ENCODE results near the gene ASB7. TPM values are rescaled to one million over a fixed set of nuclear protein-coding genes. Genes with fewer than 3 reads are reported as not detected.

Gene ASB7
- polyA plus RNA-seq, 1 donor from 2014 or later, result 16.5 TPM

GRCh38 chr15:100683434-100683833, 81.0 kb downstream of the ASB7 start:
- no peak overlapping the region for H3K9ac ChIP-seq (ENCODE audit: low read length)
- H3K79me2 ChIP-seq (replicated peaks; ENCODE audit: insufficient read depth, low read length), result no peaks in the 10 kb centered on the region
- no peaks in the 10 kb centered on the region for H3K9me3 ChIP-seq (ENCODE audit: low read length)
- no peaks in the 10 kb centered on the region for H3K9me2 ChIP-seq (ENCODE audit: insufficient read depth, low read length)
- H4K20me1 ChIP-seq (ENCODE audit: insufficient read depth), result no peaks in the 10 kb centered on the region
- no peak overlapping the region for H2AFZ ChIP-seq (ENCODE audit: low read depth, low read length)
- no peaks in the 10 kb centered on the region for H3K36me3 ChIP-seq (ENCODE audit: insufficient read depth, low read length)
- no peak overlapping the region for H3K27ac ChIP-seq (ENCODE audit: low read length)
- no peak for TF ChIP-seq MXI1 (conservative IDR thresholded peaks at IDR 0.05; ENCODE audit: poor library complexity, severe bottlenecking)
- TF ChIP-seq RAD21 (conservative IDR thresholded peaks at IDR 0.05), result no peak
- no peak overlapping the region for H3K4me3 ChIP-seq (ENCODE audit: low read length)
- H3K27me3 ChIP-seq (ENCODE audit: insufficient read depth, low read depth, low read length), result no peaks in the 10 kb centered on the region
- H3K4me2 ChIP-seq (ENCODE audit: low read length), result no peak overlapping the region
- H3F3A ChIP-seq (ENCODE audit: insufficient read depth, low read length, poor library complexity, severe bottlenecking), result no peaks in the 10 kb centered on the region

- Histone ChIP-seq H3K4me3 (ENCODE audit: low read length) (no peak overlapping the region), H3F3A (ENCODE audit: insufficient read depth, low read length, poor library complexity, severe bottlenecking) (no peaks in the 10 kb centered on the region), H3K9me3 (ENCODE audit: low read length) (no peaks in the 10 kb centered on the region), H4K20me1 (ENCODE audit: insufficient read depth) (no peaks in the 10 kb centered on the region), H2AFZ (ENCODE audit: low read depth, low read length) (no peak overlapping the region), H3K9me2 (ENCODE audit: insufficient read depth, low read length) (no peaks in the 10 kb centered on the region), H3K9ac (ENCODE audit: low read length) (no peak overlapping the region), H3K79me2 (replicated peaks; ENCODE audit: insufficient read depth, low read length) (no peaks in the 10 kb centered on the region), H3K27me3 (ENCODE audit: insufficient read depth, low read depth, low read length) (no peaks in the 10 kb centered on the region), H3K27ac (ENCODE audit: low read length) (no peak overlapping the region), H3K36me3 (ENCODE audit: insufficient read depth, low read length) (no peaks in the 10 kb centered on the region), H3K4me2 (ENCODE audit: low read length) (no peak overlapping the region)
- TF ChIP-seq MXI1 (conservative IDR thresholded peaks at IDR 0.05; ENCODE audit: poor library complexity, severe bottlenecking) (no peak), TAF1 (IDR thresholded peaks at IDR 0.05; ENCODE audit: low read depth) (no peak), SMC3 (conservative IDR thresholded peaks at IDR 0.05; ENCODE audit: poor library complexity) (no peak)
These were observed 82.2 kb downstream of the ASB7 start for GRCh38 chr15:100684591-100684990.

DNA sequence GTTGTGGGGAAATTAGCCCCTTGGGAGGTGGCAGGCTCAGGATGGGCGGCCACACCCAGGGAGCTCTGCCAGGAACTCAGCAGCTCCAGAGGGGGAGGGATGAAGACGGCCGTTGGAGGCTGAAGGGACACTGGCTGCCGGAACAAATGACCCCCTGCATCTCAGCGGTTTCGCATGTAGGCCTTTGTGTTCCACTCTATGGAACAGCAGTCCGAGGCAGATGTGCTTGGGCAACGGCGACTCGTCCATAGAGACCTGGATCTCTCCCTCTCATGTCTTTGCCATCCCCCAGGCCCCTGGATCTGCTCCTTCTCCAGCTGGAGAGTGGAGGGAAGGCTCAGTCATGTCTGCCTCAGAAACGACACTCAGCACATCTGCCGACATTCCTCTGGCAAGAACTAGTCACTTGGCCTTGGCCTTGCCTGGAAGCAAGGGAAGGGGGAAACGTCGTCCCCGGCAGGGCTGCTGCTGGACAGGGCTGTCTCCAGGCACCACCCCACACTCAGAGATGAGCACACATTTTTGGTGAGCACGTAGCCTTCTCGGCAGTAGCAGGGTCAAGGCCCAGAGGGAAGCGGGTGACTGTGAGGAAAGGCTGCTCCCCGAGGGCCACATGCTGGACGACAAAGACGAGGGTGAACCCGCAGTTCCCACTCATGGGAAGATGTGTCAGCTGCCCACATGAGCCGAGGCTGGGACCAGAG, 83.8 kb downstream of the ASB7 start:
- H3K4me3 ChIP-seq (ENCODE audit: low read length), result no peak overlapping the region
- no peak for TF ChIP-seq EP300 (conservative IDR thresholded peaks at IDR 0.05; ENCODE audit: poor library complexity, severe bottlenecking)
- no peak for TF ChIP-seq EZH2 (IDR thresholded peaks at IDR 0.05; ENCODE audit: borderline replicate concordance, insufficient read depth, low read length, poor library complexity, severe bottlenecking)
- no peak for TF ChIP-seq TAF1 (IDR thresholded peaks at IDR 0.05; ENCODE audit: low read depth)
- TF ChIP-seq REST (IDR thresholded peaks at IDR 0.05; ENCODE audit: borderline replicate concordance), result no peak
- no peak for TF ChIP-seq SMC3 (conservative IDR thresholded peaks at IDR 0.05; ENCODE audit: poor library complexity)
- H3K27me3 ChIP-seq (ENCODE audit: insufficient read depth, low read depth, low read length), result no peaks in the 10 kb centered on the region
- no peaks in the 10 kb centered on the region for H3F3A ChIP-seq (ENCODE audit: insufficient read depth, low read length, poor library complexity, severe bottlenecking)
- no peaks in the 10 kb centered on the region for H3K36me3 ChIP-seq (ENCODE audit: insufficient read depth, low read length)
- H3K9me2 ChIP-seq (ENCODE audit: insufficient read depth, low read length), result no peaks in the 10 kb centered on the region
- no peaks in the 10 kb centered on the region for H4K20me1 ChIP-seq (ENCODE audit: insufficient read depth)
- H3K9ac ChIP-seq (ENCODE audit: low read length), result no peak overlapping the region
- H3K79me2 ChIP-seq (replicated peaks; ENCODE audit: insufficient read depth, low read length), result no peaks in the 10 kb centered on the region
- H3K27ac ChIP-seq (ENCODE audit: low read length), result no peak overlapping the region
- no peaks in the 10 kb centered on the region for H3K9me3 ChIP-seq (ENCODE audit: low read length)
- H3K4me2 ChIP-seq (ENCODE audit: low read length), result no peak overlapping the region
- H2AFZ ChIP-seq (ENCODE audit: low read depth, low read length), result no peak overlapping the region

All from neural cell (in vitro differentiated cells).